ENCODE measurements around the gene NSUN6. TPM values are rescaled to one million over a fixed set of nuclear protein-coding genes. Genes with fewer than 3 reads are reported as not detected.

The NSUN6 gene
- polyA plus RNA-seq, 1 experiment = 2.7 TPM

DNA sequence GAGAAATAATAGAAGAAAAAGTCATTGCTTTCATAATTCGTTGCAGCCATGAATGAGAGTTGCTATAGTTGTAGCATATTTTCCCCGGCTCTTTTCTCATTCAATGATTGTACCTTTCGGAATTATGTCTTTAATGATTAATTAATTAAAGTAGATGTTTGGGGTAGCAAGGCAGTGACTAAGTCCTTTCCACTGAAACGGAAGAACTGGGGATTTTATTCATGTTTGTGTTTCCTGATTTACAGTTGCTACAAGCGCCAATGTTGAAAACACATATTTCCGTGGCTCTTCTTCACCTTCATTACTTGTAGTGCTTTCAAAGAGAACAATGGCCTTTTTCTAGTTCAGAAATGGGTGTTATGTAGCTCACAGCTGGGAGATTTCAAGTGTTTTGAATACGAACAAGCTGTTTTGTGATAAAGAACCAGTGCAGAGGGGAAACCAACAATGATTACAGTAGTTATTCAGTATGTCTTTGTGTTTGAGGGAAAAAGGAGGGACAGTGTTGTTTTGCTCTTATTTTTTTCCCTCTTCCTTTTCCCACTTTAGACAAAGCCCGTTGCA is 153.5 kb downstream of the NSUN6 start:
- H3K36me3 ChIP-seq (ENCODE audit: control insufficient read depth, insufficient read depth, low read length) = no peaks in the 10 kb centered on the region
- H3K27me3 ChIP-seq (ENCODE audit: control insufficient read depth, insufficient read depth, low read length) = no peaks in the 10 kb centered on the region
- CTCF ChIA-PET = interaction anchor here (1.3 kb wide), 1 partner anchor 27 kb away, joined by 3 read pairs; no protein-coding TSS in a partner anchor
- H3K4me3 ChIP-seq (ENCODE audit: low read depth, low read length) = no peak overlapping the region
- POLR2A ChIA-PET = no interaction called here
- TF ChIP-seq, protein P1, sequence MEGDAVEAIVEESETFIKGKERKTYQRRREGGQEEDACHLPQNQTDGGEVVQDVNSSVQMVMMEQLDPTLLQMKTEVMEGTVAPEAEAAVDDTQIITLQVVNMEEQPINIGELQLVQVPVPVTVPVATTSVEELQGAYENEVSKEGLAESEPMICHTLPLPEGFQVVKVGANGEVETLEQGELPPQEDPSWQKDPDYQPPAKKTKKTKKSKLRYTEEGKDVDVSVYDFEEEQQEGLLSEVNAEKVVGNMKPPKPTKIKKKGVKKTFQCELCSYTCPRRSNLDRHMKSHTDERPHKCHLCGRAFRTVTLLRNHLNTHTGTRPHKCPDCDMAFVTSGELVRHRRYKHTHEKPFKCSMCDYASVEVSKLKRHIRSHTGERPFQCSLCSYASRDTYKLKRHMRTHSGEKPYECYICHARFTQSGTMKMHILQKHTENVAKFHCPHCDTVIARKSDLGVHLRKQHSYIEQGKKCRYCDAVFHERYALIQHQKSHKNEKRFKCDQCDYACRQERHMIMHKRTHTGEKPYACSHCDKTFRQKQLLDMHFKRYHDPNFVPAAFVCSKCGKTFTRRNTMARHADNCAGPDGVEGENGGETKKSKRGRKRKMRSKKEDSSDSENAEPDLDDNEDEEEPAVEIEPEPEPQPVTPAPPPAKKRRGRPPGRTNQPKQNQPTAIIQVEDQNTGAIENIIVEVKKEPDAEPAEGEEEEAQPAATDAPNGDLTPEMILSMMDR (IDR thresholded peaks at IDR 0.05; ENCODE audit: insufficient read depth, low read depth, low read length) = no peak
- no peak for DNase-seq (ENCODE audit: low read depth)

Other genes starting within 250 kb of the NSUN6 start
- 2.7 and 7.2 TPM in 2 replicates for gene ARL5B, start 7.8 kb upstream of the NSUN6 start, polyA plus RNA-seq (2011; rRNA removed)